LHCN-M2 (cell line): ENCODE results near the gene ARGLU1. TPM values are rescaled to one million over a fixed set of nuclear protein-coding genes. Genes with fewer than 3 reads are reported as not detected.

Source experiments
- DNase-seq: peaks from one replicate; pipeline ENCODE4 v3.0.0-alpha.2; 2012; ENCODE audit warnings: low read depth
- total RNA-seq: library from RNA; depleted of rRNA; stranded (reverse); fragments of >200 nt; gene quantifications from 2 replicates; pipeline ENCODE4 v1.2.3, GENCODE V29; 2014

ARGLU1 gene
- total RNA-seq, 1 experiment from 2014 or later: 64.0 TPM

GRCh38 chr13:106526738-106527444 lies 41.0 kb downstream of the ARGLU1 start:
- no peak for DNase-seq

GRCh38 chr13:106525865-106526264 lies 42.1 kb downstream of the ARGLU1 start:
- no peak for DNase-seq

- no peak for DNase-seq
These were observed 43.8 kb downstream of the ARGLU1 start for GRCh38 chr13:106524108-106524507.

GRCh38 chr13:106523576-106523975 lies 44.4 kb downstream of the ARGLU1 start:
- DNase-seq: no peak

GRCh38 chr13:106522898-106523525 lies 44.9 kb downstream of the ARGLU1 start:
- DNase-seq: no peak

GRCh38 chr13:106522112-106522705 lies 45.7 kb downstream of the ARGLU1 start:
- DNase-seq: no peak

GRCh38 chr13:106521095-106521799 lies 46.7 kb downstream of the ARGLU1 start:
- no peak for DNase-seq

GRCh38 chr13:106520251-106521054 lies 47.5 kb downstream of the ARGLU1 start:
- peak; percentile 35 for DNase-seq

- no peak for DNase-seq
These were observed 49.4 kb downstream of the ARGLU1 start for GRCh38 chr13:106518512-106518911.

- no peak for DNase-seq
These were observed 50.7 kb downstream of the ARGLU1 start for GRCh38 chr13:106517109-106517847.

- no peak for DNase-seq
These were observed 52.2 kb downstream of the ARGLU1 start for GRCh38 chr13:106515635-106516254.

- DNase-seq: no peak
These were observed 52.9 kb downstream of the ARGLU1 start for GRCh38 chr13:106514928-106515634.

- DNase-seq: peak; percentile 49
These were observed 54.6 kb downstream of the ARGLU1 start for GRCh38 chr13:106513025-106513983.

GRCh38 chr13:106507560-106508274 lies 60.2 kb downstream of the ARGLU1 start:
- DNase-seq: peak; percentile 99

GRCh38 chr13:106506286-106506685 lies 61.7 kb downstream of the ARGLU1 start:
- DNase-seq: no peak

- DNase-seq: no peak
These were observed 62.2 kb downstream of the ARGLU1 start for GRCh38 chr13:106505732-106506131.

- no peak for DNase-seq
These were observed 62.6 kb downstream of the ARGLU1 start for GRCh38 chr13:106505295-106505694.
